ENCODE measurements around the gene FHAD1.
A peak's percentile ranks its signal among the peaks of the same experiment; 100 is the strongest.

The FHAD1 gene

DNA sequence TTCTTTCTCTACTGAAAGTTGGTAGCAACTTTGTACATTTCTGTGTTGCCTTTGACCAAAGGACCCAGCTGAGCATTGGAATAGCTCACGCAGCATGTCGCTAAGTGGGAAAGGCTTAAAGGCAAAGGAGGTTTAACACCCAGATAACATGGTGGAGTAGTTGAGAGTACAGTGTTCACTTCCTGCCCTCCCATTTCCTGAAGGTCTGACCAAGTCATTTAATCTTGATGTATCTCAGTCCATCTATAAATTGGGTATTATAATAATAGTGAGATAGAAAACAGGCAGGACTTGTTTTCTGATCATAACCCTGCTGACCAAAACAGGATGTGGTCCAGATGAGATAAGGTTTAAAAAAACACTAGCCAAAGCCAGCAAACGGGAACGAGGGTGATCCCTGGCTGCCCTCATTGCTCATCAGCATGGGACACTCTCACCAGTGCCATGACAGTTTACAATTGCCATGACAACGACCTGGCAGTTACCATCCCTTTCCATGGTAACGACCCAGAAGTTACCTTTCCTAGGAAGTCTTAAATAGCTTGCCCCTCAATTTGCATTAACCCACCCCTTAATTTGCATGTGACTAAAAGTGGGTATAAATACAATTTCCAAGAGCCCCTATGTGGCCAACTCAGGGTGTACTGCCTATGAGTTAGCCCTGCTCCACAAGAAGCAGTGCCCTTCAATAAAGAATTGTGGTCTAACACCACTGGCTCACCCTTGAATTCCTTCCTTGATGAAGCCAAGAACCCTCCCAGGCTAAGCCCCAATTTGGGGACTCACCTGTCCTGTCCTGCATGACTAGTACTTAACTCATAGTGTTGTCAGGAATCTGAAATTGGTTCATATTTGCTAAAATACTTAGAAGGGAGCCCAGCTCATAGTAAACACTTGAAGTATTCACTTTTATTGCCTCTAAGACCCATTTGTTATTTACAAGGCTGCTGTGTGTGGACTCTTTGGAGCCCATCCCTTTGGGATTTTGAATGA, 28.4 kb upstream of the FHAD1 start:
- peak; percentile 63 for DNase-seq

- no peak for DNase-seq
These were observed 27.6 kb upstream of the FHAD1 start for GRCh38 chr1:15219280-15220023.

DNA sequence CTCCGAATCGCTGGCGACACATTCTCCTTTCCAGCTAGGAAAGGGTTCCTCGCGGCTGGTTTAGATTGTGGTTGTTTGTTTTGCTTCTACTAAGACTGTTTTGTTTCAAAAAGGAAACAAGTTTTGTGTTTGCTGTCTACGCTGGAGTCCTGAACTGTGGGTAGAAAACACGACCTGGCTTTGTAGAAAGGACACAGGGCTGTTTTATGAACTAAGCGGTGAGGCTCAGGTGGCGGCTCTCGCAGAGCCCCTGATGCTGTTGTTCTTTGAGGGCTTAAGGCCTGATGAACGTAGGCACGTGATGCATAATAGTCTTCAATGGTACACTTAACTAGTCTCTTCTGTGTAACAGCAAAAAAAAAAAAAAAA, 27.0 kb upstream of the FHAD1 start:
- no peak for DNase-seq

DNA sequence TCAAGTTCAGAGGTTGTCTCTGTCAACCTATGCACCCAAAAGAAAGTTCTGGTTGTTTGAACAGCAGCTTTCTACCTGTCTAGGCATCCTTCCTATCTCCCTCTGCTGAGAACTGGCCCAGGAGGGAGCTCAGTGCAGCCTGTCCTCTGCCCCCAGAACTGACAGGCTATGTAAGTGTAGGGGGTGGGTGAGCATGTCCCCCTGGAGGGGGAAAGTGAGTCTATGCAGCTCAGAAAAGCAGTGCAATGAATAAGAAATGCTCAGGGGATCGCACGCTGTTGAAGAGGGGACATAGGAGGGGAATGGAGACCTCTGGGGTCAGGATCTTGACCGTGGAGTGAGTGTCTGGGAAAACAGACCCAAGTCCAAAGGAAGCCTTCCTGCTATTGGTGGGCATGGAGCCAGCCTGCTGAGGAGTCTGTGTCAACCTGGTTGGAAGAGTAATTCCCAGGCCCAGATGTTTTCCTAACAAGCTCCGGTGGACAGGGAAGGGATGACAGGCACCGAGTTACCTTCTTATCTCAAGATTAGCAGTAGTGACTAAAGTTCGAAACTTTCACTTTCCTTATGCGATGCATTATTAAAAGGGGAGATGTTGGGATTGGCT, 26.1 kb upstream of the FHAD1 start:
- DNase-seq: no peak

GRCh38 chr1:15222653-15223303, 24.2 kb upstream of the FHAD1 start:
- no peak for DNase-seq

DNA sequence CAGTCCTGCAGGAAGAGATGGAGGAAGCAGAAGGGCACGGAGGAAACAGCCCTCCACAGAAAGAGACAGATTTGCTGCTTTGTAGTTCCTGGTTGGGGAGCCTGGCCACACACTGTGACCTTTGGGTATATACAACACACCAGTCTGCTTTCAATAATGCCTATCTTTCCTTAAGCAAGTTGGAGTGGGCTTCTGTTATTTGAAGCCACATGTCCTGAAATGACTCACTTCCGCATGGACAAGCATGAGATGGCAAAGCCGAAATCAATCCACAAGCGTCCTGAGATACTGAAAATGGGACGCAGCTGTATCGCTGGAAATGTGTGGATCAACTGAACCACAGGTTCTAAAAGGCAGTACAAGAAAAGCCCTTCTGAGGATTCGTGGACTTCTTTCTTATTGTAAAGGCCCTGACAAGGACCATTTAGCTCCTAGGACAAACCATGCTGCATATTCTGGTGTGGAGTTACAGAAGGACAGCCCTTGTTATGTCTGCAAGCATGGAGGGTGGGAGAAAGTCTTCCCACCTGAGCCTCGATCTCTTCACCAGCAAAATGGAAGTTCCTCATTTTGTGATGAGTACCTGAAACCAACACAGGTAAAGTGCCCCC, 22.7 kb upstream of the FHAD1 start:
- DNase-seq: no peak

DNA sequence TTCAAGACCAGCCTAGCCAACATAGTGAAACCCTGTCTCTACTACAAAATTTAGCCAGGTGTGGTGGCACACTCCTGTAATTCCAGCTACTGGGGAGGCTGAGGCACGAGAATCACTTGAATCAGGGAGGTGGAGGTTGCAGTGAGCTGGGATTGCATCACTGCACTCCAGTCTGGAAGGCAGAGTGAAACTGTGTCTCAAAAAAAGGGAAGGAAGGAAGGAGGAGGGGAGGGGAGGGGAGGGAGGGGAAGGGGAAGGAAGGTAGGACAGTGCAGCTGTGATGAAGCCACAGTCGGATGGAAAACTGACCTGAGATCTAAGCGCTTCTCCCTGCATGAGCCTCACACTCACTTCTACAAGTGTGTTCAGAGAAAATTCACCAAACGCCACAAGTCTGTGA, 22.0 kb upstream of the FHAD1 start:
- DNase-seq: no peak

DNA sequence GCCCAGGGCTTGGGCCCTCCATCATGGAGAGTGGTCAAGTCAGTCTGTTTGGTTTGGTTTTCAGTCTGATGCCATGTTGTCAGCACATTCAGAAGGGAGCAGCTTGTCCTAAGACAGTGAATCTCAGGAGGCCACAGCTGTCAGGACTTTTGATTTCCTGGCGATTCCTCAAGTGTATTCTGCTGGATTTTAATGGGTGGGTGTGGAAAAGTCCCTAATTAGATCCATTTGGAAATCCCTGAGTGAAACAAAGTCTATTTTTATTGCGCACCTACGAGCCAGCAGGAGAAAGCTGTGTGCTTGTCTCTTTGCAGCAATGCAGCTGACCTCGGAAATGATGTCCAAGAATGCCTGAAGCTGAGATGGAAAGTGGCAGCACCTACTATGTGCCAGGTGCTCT, 21.6 kb upstream of the FHAD1 start:
- no peak for DNase-seq

- no peak for DNase-seq
These were observed 20.4 kb upstream of the FHAD1 start for GRCh38 chr1:15226388-15227255.

- no peak for DNase-seq
These were observed 17.3 kb upstream of the FHAD1 start for GRCh38 chr1:15229707-15230131.

DNA sequence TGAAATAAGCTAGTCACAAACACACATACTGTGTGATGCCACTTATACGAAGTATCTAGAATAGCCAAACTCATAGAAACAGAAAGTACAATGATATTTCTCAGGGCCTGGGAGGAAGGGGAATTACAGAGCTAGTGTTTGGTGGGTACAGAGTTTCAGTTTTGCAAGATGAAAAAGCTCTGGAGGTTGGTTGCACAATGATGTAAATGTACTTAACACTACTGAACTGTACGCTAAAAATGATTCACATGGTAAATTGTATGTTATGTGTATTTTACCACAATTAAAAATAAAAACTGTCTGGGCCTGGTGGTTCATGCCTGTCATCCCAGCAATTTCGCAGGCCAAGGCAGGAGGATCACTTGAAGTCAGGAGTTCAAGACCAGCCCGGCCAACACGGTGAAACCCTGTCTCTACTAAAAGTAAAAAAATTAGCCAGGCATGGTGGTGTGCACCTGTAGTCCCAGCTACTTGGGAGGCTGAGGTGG, 15.3 kb upstream of the FHAD1 start:
- DNase-seq: no peak

DNA sequence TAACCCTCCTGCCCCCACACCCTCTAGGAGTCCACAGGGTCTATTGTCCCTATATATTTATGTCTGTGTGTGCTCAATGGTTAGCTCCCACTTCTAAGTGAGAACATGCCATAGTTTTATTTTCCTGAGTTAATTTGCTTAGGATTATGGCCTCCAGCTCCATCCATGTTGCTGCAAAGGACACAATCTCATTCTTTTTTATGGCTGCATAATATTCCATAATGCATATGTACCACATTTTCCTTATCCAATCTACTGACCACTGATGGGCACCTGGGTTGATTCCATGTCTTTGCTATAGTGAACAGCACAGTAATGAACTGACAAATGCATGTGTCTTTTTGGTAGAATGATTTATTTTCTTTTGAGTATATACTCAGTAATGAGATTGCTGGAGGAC, 13.3 kb upstream of the FHAD1 start:
- DNase-seq: no peak

DNA sequence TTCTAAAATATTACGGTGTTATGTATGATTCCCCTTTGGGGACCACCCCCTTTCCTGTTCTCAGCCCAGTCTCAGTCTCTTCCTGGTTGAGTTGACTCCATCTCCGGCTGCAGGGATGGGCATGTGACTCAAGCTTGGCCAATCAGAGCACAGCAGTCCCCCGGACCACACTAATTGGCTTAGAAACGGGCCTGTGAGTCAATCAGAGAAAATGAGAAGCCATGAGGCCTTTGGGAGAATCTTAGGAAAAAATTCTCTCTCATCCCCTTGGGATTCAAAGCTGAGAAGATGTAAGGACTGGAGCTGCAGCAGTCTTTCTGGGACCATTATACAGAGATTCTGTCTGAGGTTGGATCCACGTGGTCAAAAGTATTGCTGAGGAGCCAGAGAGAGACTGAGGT, 10.7 kb upstream of the FHAD1 start:
- no peak for DNase-seq

- DNase-seq: no peak
These were observed 10.3 kb upstream of the FHAD1 start for GRCh38 chr1:15236746-15237145.

GRCh38 chr1:15238789-15239188, 8.2 kb upstream of the FHAD1 start:
- DNase-seq: no peak

- DNase-seq: no peak
These were observed 4.3 kb upstream of the FHAD1 start for GRCh38 chr1:15242766-15243165.

- no peak for DNase-seq
These were observed 3.6 kb upstream of the FHAD1 start for GRCh38 chr1:15243275-15244043.

GRCh38 chr1:15244813-15245212, 2.2 kb upstream of the FHAD1 start:
- DNase-seq: no peak

GRCh38 chr1:15245593-15246360, 1.2 kb upstream of the FHAD1 start:
- DNase-seq: peak; percentile 27

DNA sequence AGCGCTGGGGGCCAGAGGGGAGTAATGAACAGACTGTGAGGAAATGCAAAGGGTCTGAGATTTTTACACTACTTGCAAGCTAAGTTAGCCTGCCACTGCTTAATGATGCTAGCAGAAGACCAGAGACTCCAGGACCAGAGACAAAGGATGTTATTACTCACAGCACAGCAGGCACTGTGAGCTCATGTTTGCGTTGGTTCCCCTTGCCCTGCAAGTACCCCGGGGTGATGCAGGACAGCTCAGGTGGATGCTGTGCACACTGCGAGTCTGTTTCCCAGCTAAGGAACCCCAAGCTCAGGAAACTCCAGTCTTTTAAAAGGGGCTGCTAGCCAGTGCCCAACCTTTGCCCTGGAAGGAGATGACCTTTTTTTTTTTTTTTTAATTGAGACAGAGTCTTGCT, 1.2 kb downstream of the FHAD1 start:
- no peak for DNase-seq
